GM19328 (cell line): ENCODE results near the gene FOSL2.

Experiments
- ATAC-seq: cut with Tn5 transposase; IDR thresholded peaks from one replicate; pipeline ENCODE4 v1.9.1; 2021; ENCODE audit warnings: mild to moderate bottlenecking, moderate library complexity; ENCODE audit not compliant: unreplicated experiment

FOSL2 gene

DNA sequence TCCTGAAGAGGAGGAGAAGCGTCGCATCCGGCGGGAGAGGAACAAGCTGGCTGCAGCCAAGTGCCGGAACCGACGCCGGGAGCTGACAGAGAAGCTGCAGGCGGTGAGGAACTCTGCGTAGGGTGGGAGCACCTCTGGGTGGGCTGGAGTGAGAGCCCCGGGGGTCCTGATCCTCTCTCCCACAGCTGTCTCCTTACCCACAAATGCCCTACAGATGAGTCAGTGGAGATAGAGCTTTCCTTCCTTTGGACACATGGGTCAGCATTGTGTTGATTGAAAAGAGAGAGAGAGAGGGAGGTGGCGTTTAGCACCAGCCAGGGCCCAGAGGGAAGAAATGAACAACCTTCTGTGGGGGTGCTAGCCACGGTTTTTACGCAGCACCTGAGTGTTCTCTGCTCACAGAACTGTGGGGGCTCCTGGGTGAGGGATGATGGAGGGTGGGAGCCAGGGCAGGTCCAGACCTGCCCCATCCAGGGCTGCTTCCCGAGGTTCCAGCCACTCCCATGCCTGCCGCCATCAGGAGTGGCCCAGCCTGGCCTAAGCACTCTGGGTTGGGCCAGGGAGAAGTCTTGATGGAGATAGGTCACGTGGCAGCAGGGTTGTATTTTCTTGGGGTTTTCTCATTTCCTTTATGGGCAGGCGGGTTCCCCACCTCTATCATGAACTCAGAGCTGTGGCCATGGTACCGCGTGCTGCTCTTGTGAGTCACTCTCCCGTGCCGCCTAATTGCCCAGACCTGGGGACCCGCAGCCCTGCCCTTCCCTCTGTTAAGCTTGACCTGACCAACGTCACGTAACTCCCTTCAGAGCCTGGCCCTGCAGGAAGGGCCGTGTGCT is 16.3 kb downstream of the FOSL2 start:
- ATAC-seq, result no peak

DNA sequence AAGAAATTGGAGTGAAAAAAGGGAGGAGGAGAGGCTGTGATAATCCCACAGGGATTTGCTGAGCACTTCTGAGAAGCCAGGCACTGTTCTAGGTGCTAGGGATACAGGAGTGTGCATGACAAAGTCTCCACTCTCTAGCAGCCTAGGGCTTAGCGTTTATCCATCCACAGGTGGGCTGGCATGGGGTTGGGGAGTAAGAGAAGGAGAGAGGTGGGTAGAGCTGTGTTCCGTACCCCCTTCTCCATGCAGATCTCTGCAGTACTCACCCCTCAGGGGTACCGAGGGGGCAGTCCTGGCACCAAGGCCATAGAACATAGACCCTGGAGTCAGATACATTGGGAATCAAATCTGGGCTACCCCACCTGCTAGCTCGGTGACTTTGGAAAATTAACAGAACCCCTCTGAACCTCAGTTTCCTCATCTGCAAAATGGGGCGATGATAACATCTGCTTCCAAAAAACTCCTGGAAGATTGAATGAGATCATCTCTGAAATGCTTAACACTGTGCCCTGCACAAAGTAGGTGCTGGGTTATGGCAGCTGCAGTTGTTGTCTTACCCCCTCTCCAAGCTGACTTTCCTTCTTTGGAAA is 18.6 kb downstream of the FOSL2 start:
- ATAC-seq, result no peak

GRCh38 chr2:28411956-28412609 is 19.4 kb downstream of the FOSL2 start:
- ATAC-seq, result no peak

DNA sequence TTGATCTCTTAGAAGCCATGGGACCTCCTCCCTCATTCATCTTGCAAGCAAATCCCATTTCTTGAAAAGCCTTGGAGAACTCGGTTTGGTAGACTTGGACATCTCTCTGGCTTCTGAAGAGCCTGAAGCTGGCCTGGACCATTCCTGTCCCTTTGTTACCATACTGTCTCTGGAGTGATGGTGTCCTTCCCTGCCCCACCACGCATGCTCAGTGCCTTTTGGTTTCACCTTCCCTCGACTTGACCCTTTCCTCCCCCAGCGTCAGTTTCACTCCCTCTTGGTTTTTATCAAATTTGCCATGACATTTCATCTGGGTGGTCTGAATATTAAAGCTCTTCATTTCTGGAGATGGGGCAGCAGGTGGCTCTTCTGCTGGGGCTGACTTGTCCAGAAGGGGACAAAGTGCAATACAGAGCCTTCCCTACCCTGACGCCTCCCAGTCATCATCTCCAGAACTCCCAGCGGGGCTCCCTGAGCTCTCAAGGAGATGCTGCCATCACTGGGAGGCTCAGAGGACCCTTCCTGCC is 20.0 kb downstream of the FOSL2 start:
- no peak for ATAC-seq

- no peak for ATAC-seq
These were observed 20.7 kb downstream of the FOSL2 start for GRCh38 chr2:28413152-28413898.

DNA sequence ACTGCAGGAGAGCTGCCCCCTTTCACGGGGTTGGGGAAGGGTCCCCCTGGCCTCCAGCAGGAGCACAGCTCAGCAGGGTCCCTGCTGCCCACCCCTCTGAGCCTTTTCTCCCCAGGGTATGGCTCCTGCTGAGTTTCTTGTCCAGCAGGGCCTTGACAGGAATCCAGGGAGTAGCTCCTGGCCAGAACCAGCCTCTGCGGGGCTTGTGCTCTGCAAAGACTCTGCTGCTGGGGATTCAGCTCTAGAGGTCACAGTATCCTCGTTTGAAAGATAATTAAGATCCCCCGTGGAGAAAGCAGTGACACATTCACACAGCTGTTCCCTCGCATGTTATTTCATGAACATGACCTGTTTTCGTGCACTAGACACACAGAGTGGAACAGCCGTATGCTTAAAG is 21.2 kb downstream of the FOSL2 start:
- ATAC-seq, result no peak

- ATAC-seq, result no peak
These were observed 21.9 kb downstream of the FOSL2 start for GRCh38 chr2:28414583-28414982.

- ATAC-seq, result no peak
These were observed 22.4 kb downstream of the FOSL2 start for GRCh38 chr2:28415010-28415409.

- no peak for ATAC-seq
These were observed 23.1 kb downstream of the FOSL2 start for GRCh38 chr2:28415715-28416114.

GRCh38 chr2:28419003-28419402 is 26.3 kb downstream of the FOSL2 start:
- no peak for ATAC-seq

DNA sequence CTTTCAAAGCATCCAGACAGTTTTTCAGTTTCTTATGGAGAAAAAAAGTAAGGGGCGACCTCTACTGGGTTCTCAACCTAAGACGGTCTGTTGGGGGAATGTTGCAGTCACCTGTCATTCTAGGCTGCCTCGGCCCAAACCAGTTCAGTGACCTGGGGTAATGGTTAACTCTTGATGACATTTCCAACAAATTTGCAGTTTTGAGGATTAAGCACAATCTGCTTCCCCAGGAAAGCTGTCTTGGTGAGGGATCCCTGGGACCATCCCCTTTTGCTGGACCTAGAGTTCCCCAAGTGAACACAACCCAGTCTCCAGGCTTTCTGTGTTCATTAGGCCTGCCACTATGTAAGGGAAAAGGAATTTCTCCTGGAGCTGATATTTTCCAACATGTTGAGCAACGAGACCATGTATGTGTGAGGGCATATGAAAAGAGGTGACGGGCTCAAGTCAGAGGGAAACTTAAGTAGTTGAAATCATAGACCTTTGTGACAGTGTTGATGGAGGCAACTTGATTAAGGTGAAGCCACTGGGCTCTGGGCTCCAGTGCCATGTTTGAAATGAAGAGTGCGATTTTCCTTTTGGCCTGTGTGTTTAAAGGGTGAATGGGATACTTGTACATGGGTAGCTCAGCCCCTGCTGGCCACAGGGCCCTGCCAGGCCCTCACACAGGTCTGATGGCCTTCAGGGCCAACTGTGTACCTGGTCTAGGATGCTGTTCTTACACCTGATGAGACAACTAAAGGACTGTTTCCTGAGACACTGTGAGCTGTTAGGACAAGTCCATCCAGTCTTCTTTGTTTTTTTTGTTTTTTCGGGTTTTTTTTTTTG is 27.0 kb downstream of the FOSL2 start:
- no peak for ATAC-seq

DNA sequence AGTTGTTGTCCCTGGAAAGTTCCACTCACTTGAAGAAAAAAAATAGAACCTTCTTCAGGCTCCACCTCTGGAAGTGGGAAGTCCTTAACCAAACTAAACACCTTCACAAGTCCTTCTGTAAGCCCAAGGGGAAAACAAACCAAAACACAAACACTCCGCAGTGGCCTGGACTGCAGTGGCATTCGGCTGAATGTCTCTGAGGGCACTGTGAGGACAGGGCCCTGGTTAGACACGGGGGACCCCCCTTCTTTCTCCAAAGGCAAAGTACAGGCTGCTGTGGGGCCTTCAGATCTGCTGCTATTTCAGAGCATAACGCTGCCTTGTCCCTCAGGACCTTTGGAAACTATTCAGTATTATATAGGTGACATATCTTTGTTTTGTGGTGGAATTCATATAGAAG is 28.1 kb downstream of the FOSL2 start:
- ATAC-seq, result no peak

DNA sequence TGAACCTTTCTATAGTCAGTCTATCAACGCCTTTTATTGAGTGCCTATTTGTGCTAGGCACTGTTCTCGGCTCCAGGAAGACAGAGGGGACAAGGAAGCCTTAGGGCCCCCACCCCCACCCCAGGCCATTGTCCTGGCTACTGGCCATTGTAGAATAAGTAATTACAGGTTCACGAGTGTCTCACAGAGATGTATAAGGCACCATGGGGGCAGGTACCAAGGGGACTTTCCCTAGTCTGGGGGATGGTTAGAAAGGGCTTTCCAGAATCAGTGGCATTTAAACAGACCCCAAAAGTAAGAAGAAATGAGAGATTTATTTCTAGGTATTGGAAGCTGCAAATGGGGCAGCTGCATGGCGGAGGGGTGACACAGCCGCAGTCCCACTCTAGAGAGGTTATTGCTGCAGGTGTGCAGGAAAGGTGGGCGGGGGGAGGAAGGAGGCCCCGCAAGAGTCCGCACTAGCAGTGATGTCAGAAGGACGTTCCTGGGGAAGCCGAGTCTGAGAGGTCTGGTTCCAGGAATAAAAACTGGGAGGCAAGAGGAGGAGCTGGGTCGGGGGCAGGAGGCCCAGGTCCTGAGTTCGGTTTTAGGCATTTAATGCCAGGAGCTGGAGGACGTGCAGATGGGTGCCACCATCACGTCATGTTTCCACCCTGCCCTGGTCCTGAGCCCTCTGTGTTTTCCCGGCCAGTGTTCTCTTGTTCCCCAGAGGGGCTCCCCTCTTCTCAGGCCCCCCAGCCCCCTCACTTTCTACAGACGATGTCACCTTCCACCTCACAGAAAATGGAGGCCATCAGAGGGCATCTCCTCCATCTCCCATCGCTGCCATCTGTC is 30.5 kb downstream of the FOSL2 start:
- ATAC-seq, result no peak

- ATAC-seq, result no peak
These were observed 31.4 kb downstream of the FOSL2 start for GRCh38 chr2:28423856-28424605.

DNA sequence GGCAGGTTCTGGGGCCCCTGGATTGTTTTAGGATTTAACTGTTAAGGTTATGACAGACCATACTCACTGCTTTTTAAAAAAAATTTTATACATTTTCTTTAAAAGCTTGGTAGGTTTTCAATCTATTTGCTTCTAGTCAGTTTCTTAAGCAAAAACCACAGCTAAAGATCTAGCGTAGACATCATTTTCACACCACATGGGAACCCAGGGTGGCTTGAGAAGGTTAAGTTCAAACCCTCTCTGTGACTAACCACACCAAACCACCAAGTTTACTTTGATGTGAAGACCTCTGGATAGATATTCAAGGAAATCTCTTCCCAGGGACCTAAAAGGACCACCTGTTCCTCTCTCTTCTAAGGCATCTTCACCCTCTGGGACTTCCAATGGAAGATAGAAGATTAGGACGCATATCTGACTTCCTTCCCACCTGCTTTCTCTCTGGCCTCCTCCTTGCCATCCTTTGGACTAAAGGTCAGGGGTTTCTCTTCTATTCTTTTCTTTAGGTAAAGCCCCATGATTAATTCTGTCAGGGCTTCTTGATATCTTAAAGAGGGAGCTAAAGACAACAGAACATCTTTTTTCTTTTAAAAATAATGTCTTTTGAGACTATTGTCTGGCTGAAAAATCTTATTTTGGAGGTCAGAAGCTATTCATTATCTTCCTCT is 32.3 kb downstream of the FOSL2 start:
- ATAC-seq, result no peak

DNA sequence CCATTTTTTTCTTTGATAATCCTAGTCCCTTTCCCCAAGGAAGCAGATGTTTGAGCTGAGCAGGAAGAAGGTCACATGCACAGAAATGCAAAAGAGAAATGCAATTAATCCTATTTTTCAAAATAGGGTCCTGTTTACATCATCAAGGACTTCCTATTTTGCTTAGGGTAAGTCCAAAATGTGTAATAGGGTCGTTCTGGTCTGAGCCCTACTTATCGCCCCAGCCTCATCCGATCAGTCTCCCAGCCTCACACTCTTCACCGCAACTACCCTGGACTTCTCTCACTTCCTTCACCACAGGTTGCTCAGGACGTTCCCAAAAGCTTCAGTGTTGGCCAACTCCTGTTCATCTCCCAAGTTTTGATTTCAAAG is 32.8 kb downstream of the FOSL2 start:
- no peak for ATAC-seq

DNA sequence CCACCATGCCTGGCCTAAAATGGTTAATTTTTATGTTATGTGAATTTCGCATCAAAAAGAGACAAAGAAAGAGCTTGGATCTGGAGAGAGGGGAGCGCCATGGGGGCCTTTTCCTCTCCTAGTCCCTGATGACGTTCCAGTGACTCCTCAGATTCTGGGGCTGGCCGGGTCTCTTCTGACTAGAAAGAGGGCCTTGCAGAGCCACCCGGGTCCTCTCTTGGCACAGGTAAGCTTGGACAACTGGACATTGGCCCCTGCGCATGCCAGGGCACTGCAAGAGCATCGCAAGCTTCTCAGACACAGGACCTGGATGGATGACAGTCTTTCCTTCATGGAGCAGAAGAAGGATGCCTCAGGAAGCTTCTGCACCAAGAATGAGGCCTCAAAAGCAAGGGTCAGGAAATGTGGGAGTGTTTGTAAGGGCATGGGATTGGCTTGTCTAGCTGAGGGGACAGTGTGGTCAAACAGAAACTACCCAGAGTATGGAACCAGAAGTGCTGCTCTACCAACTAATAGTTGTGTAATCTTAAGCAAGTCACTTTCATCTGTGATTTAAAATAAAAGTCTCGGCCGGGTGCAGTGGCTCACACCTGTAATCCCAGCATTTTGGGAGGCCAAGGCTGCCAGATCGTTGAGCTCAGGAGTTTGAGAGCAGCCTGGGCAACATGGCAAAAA is 35.2 kb downstream of the FOSL2 start:
- no peak for ATAC-seq

GRCh38 chr2:28428486-28428885 is 35.8 kb downstream of the FOSL2 start:
- no peak for ATAC-seq
